ENCODE measurements around the gene HAUS3.

- no peak for TF ChIP-seq ZNF70 (CRISPR knock-in tag; IDR thresholded peaks at IDR 0.05)
- TF ChIP-seq CREB5 (CRISPR knock-in tag; IDR thresholded peaks at IDR 0.05; ENCODE audit: low read depth) = no peak
- TF ChIP-seq ZC3H10 (CRISPR knock-in tag; IDR thresholded peaks at IDR 0.05) = no peak
- no peak for TF ChIP-seq ARNTL (CRISPR knock-in tag; IDR thresholded peaks at IDR 0.05; ENCODE audit: borderline replicate concordance, low read depth)
- no peak for TF ChIP-seq CSDC2 (CRISPR knock-in tag; IDR thresholded peaks at IDR 0.05)
- TF ChIP-seq TCF4 (CRISPR knock-in tag; IDR thresholded peaks at IDR 0.05; ENCODE audit: borderline replicate concordance) = no peak
- TF ChIP-seq TOX (CRISPR knock-in tag; IDR thresholded peaks at IDR 0.05; ENCODE audit: borderline replicate concordance) = no peak
- TF ChIP-seq OSR1 (CRISPR knock-in tag; IDR thresholded peaks at IDR 0.05) = no peak
- no peak for TF ChIP-seq POU6F1 (CRISPR knock-in tag; IDR thresholded peaks at IDR 0.05; ENCODE audit: borderline replicate concordance, low read depth)
- no peak for TF ChIP-seq SNAI2 (CRISPR knock-in tag; IDR thresholded peaks at IDR 0.05)
Observed at GRCh38 chr4:2246384-2247127, 4.6 kb upstream of the HAUS3 start.

All from SK-N-SH treated with all-trans-retinoic acid at 6 μM for 48 hours (cell line).